Effector memory CD4-positive, alpha-beta T cell (primary cell): Measurements from ENCODE around the gene MPRIP.

Experiments
- DNase-seq, 3 donors: peaks; one replicate each; pipeline ENCODE4 v3.0.0-alpha.2; 2020
- H3K27ac ChIP-seq: 2 replicates; pipeline ENCODE4 v1.7.0; 2013; ENCODE audit warnings: mild to moderate bottlenecking, low read length, moderate library complexity; ENCODE audit not compliant: insufficient read depth, poor library complexity, severe bottlenecking
- H3K27me3 ChIP-seq: replicated peaks from 2 replicates; pipeline ENCODE4 v1.7.0; 2013; ENCODE audit warnings: mild to moderate bottlenecking, low read length; ENCODE audit not compliant: insufficient read depth, control insufficient read depth, poor library complexity, severe bottlenecking
- H3K36me3 ChIP-seq: 2 replicates; pipeline ENCODE4 v1.7.0; 2013; ENCODE audit warnings: mild to moderate bottlenecking, low read length, moderate library complexity; ENCODE audit not compliant: control insufficient read depth, insufficient read depth
- H3K4me1 ChIP-seq: 2 replicates; pipeline ENCODE4 v1.7.0; 2013; ENCODE audit warnings: low read length, mild to moderate bottlenecking; ENCODE audit not compliant: control insufficient read depth, insufficient read depth, poor library complexity, severe bottlenecking
- H3K4me3 ChIP-seq: 2 replicates; pipeline ENCODE4 v1.7.0; 2013; ENCODE audit warnings: low read length, low read depth, mild to moderate bottlenecking; ENCODE audit not compliant: insufficient read depth, poor library complexity, severe bottlenecking
- H3K9me3 ChIP-seq: 2 replicates; pipeline ENCODE4 v1.7.0; 2013; ENCODE audit warnings: mild to moderate bottlenecking, low read length, moderate library complexity; ENCODE audit not compliant: control insufficient read depth

MPRIP gene

DNA sequence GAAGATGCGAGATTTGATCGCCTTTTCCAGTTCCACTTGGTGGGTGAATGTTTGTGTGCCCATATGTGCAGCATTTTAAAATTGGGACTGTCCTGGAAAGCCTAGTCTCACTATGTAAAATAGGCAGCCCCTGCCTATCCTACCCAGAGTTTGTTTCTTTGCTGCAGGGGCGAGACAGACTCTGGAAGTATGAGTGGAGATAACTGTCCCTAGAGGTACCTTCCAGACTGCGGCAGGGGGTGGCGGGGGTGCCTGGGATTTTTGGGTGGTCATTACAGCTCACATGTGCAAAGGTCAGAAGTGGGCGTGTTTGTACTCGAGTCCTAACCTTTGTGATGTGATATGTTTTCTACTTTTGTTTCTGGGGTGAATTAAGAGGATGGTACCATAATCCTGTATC is 36.6 kb downstream of the MPRIP start:
- Histone ChIP-seq H3K27ac (no peak overlapping the region), H3K36me3 (peaks cover 37% of the 10 kb centered on the region), H3K9me3 (no peaks in the 10 kb centered on the region), H3K4me3 (no peak overlapping the region), H3K4me1 (no peaks in the 10 kb centered on the region), H3K27me3 (no peaks in the 10 kb centered on the region)
- no peak for DNase-seq

DNA sequence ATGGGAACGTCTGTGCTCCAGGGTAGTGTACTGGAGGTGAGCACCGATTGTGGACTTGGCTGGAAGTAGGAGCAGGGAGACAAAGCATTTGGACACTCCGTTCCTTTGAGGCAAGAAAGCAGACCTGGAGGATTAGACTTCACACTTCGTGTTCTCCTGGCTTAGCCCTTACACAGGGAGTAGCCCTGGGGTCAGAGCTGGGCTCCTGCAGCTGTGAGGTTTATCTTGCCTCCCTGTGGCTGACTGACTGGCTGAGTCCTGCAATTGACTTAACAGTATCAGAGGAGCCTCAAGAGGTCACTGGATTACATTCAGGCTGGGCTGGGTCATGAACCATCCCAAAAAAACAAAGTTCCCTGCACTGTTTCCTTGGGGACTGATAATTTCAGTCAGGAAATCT is 37.1 kb downstream of the MPRIP start:
- Histone ChIP-seq H3K9me3 (no peaks in the 10 kb centered on the region), H3K27me3 (no peaks in the 10 kb centered on the region), H3K27ac (no peak overlapping the region), H3K4me1 (no peaks in the 10 kb centered on the region), H3K4me3 (no peak overlapping the region), H3K36me3 (peaks cover 42% of the 10 kb centered on the region)
- DNase-seq: no peak

DNA sequence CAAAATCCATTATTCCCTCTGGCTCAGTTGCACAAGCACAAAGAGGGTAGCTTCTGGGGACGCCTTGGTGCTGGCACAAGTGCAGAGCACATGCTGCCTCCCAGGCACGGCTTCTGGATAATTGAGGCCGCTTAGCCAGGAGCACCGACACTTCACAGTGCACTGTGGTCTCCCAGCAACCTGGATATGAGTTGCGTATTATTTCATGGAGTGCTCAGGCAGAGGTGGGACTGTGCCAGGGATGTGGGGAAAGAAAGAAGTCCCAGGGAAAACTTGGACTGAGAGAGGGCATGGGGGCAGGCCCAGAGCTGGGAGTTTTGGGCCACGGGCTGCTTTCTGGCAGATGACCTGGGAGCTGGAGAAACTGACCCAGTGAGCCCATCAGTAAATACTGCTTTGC is 37.5 kb downstream of the MPRIP start:
- no peaks in the 10 kb centered on the region for H3K9me3 ChIP-seq
- no peak for DNase-seq
- H3K4me3 ChIP-seq: no peak overlapping the region
- H3K4me1 ChIP-seq: no peaks in the 10 kb centered on the region
- peaks cover 42% of the 10 kb centered on the region for H3K36me3 ChIP-seq
- H3K27ac ChIP-seq: no peak overlapping the region
- no peaks in the 10 kb centered on the region for H3K27me3 ChIP-seq

DNA sequence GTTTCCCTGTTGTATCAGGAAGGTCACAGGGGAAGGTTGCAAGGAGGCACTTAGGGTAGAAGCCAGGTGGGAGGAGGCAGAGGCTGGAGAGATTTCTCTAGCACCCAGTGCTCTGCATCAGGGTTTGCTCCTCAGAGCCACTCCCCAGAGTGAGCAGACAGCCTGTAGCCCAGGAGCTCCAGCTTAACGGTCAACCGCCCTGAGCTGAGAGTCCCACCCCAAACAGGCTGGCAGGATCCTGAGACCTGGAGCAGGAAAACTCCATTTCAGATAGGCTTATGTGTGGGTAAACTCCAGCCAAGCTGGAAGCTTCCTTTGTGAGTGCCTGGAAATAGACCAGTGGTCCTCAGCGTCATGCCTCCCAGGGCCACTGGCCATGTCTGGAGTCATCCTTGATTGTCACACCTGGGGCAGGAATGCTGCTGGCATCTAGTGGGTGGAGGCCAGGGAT is 37.9 kb downstream of the MPRIP start:
- DNase-seq: no peak
- H3K27me3 ChIP-seq: no peaks in the 10 kb centered on the region
- H3K27ac ChIP-seq: no peak overlapping the region
- peaks cover 42% of the 10 kb centered on the region for H3K36me3 ChIP-seq
- no peaks in the 10 kb centered on the region for H3K4me1 ChIP-seq
- no peaks in the 10 kb centered on the region for H3K9me3 ChIP-seq
- H3K4me3 ChIP-seq: no peak overlapping the region

DNA sequence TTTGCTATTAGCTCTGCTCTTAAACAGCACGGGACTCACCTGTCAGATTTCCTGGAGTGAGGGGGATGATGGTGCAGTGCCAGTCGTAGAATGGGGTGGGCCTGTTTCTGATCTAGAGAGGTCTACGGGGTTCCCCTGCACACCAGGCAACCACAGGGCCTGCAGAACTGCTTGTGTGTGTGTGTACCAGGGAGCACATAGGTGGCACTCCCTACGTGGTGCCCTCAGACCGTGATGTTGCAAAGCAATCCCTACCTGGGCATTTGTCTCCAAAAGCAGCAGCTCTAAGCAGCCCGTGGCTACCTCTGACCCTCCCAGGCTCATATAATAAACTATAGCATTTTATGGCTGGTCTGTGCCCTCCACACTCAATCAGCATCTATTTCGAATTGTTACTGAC is 38.5 kb downstream of the MPRIP start:
- H3K9me3 ChIP-seq: no peaks in the 10 kb centered on the region
- peaks cover 42% of the 10 kb centered on the region for H3K36me3 ChIP-seq
- H3K4me1 ChIP-seq: no peaks in the 10 kb centered on the region
- no peaks in the 10 kb centered on the region for H3K27me3 ChIP-seq
- H3K4me3 ChIP-seq: no peak overlapping the region
- no peak overlapping the region for H3K27ac ChIP-seq
- no peak for DNase-seq

DNA sequence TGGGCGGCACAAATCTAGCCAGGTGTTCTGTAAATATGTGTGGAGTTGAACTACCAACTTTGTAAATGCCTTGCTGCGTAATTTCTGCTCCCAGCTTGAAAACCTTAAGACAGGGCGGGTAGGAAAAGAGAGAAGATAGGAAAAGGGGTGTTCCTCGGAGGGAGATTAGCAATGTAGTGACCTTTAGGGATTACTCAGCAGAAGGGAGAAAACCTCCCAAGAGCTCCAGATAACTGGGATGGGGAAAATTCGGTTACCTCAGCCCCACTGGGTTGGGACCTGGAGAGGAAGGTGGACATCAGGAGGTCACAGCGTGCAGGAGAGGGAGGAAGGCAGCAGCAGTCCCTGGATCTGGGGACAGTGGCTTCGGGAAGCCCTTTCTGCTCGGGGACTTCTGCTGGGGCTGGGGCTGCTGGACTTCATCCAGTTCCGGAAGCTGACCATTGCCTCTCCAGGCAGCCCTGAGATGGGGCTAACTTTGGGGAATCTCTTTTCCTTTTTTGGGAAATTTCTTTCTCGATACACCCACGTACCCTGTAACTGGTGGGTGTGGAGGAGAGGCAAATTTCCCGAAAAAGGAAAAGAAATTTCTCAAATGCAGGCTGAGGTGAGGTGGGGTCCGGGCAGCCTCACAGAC is 39.2 kb downstream of the MPRIP start:
- Histone ChIP-seq H3K4me3 (no peak overlapping the region), H3K27ac (no peak overlapping the region), H3K36me3 (peaks cover 36% of the 10 kb centered on the region), H3K4me1 (no peaks in the 10 kb centered on the region), H3K27me3 (no peaks in the 10 kb centered on the region), H3K9me3 (no peaks in the 10 kb centered on the region)
- DNase-seq: no peak

DNA sequence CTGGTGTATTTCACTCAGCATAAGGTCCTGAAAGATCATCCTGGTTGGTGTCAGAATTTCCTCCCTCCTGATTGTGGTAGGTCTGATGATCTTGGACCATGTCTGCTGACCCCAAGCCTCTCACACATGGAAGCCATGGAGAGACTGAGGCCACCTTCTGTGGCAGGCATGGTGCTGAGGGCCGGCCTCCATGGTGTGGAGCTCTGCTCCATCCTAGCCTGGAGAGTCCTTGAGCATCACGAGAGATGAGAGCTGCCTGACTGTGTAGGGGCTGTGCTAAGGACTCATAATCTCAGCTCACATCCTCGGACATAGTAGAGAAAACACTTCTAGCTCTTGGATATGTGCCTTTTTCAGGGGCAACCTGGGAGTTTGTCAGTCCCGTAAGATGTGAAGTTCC is 40.6 kb downstream of the MPRIP start:
- no peak overlapping the region for H3K4me3 ChIP-seq
- H3K36me3 ChIP-seq: peaks cover 33% of the 10 kb centered on the region
- H3K27ac ChIP-seq: no peak overlapping the region
- DNase-seq: no peak
- no peaks in the 10 kb centered on the region for H3K9me3 ChIP-seq
- peaks cover 2% of the 10 kb centered on the region for H3K4me1 ChIP-seq
- no peaks in the 10 kb centered on the region for H3K27me3 ChIP-seq

DNA sequence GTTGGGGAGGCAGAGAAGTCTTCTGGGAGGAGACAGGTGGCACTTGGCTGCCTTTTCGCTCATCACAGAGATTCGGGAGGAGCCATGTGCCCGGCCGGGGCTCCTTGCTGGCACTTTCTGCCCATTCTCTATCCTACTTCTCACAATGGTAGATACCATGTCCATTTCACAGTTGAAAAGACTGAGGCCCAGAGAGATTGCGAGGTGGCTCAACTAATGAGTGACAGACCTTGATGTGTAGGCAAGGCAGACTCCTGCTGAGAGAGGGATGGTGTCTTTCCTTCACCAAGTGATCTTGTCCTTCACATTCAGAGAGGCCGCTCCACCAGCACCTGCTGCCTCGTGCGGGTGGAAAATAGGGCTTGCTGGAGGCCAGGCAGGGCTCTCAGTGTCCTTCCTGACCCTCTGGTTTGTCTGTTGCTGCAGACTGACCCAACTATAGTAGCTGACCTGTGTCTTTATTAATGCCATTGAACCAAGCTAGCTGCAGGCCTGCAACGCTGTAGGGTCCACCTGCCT is 42.1 kb downstream of the MPRIP start:
- Histone ChIP-seq H3K27me3 (no peaks in the 10 kb centered on the region), H3K4me1 (peaks cover 13% of the 10 kb centered on the region), H3K9me3 (no peaks in the 10 kb centered on the region), H3K4me3 (no peak overlapping the region), H3K27ac (no peak overlapping the region), H3K36me3 (peaks cover 18% of the 10 kb centered on the region)
- DNase-seq: no peak

DNA sequence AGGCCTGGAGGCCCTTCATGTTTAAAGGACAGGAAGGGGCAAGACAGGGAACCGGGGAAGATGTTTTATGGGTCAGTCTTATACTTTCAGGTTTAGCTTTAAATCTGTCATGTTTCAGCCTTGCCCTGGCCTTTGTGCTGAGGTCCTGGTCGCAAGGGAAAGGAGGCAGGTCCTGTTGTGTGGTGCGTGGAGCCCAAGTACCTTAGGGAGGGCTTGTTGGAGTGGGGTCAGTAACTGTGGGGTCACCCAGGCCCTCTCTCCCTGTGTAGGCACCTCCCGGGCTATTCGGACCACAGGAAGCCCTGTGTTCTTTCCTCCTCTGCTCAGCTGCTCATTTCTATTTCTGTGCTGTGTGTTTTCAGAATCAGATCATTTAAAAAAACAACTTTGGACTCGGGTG is 42.7 kb downstream of the MPRIP start:
- Histone ChIP-seq H3K27ac (no peak overlapping the region), H3K27me3 (no peaks in the 10 kb centered on the region), H3K4me1 (peaks cover 13% of the 10 kb centered on the region), H3K36me3 (peaks cover 14% of the 10 kb centered on the region), H3K9me3 (no peaks in the 10 kb centered on the region), H3K4me3 (no peak overlapping the region)
- no peak for DNase-seq

DNA sequence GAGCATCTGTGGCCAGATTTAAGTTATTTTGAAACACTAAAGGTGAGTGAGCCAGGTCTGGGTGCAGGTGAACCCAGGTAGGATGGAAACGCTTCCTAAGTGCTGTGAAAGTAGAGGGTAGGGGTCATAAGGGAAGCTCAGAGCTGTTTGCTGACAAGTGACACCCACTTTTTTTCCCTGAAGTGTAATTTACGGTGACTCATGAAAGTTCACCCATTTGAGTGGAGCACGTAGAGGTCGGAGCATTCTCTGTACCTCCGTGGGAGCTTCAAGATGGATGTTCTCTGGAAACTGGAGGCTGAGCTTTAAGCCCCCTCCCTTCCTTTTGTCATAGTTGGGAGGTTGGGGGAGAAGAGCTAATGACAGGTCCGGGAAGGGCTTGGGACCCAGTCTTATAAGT is 44.3 kb downstream of the MPRIP start:
- Histone ChIP-seq H3K4me1 (peaks cover 13% of the 10 kb centered on the region), H3K36me3 (peaks cover 21% of the 10 kb centered on the region)

More for the DNA sequence above, 44.3 kb downstream of the MPRIP start:
- DNase-seq: no peak
- no peaks in the 10 kb centered on the region for H3K27me3 ChIP-seq
- H3K4me3 ChIP-seq: no peak overlapping the region
- no peaks in the 10 kb centered on the region for H3K9me3 ChIP-seq
- no peak overlapping the region for H3K27ac ChIP-seq
